Sigmoid colon (tissue), 7 donors: ENCODE results near the gene TOM1L2. TPM values are rescaled to one million over a fixed set of nuclear protein-coding genes. Genes with fewer than 3 reads are reported as not detected.
A peak's percentile ranks its signal among the peaks of the same experiment; 100 is the strongest.

Experiments
- DNase-seq: peaks from one replicate; pipeline ENCODE4 v3.0.0-alpha.2; 2019
- H3K27ac ChIP-seq, 4 donors: fragments of 200-600 bp; sonication (generic); one replicate each; pipeline ENCODE4 v1.5.1; 2016 to 2019; ENCODE audit warnings: mild to moderate bottlenecking in 1 of 4
- H3K27me3 ChIP-seq, 3 donors: fragments of 200-600 bp; sonication (generic); one replicate each; pipeline ENCODE4 v1.5.1; 2019; ENCODE audit warnings: mild to moderate bottlenecking in 1 of 3
- H3K36me3 ChIP-seq, 4 donors: fragments of 200-600 bp; sonication (generic); one replicate each; pipeline ENCODE4 v1.5.1; 2016 to 2019
- H3K4me1 ChIP-seq, 4 donors: fragments of 200-600 bp; sonication (generic); one replicate each; pipeline ENCODE4 v1.5.1; 2017 to 2019
- H3K4me3 ChIP-seq, 4 donors: fragments of 200-600 bp; sonication (generic); one replicate each; pipeline ENCODE4 v1.5.1; 2017 to 2019; ENCODE audit warnings: mild to moderate bottlenecking in 2 of 4, moderate library complexity in 1 of 4
- H3K9me3 ChIP-seq, 4 donors: fragments of 200-600 bp in 3 of 4; sonication (generic) in 3 of 4; one replicate each; pipeline versions ENCODE4 v1.5.1 to v1.6.1; 2013 to 2019
- CTCF ChIP-seq, 4 experiments: fragments of 450-650 bp in 3 of 4; fragments of 200-600 bp in 1 of 4; IDR thresholded peaks; one replicate each; pipeline ENCODE4 v1.5.1; 2016 to 2019; ENCODE audit warnings: antibody characterized with exemption in 4 of 4, mild to moderate bottlenecking in 3 of 4, moderate library complexity in 2 of 4
- EP300 ChIP-seq, 4 donors: sonication (generic); formaldehyde crosslinking; IDR thresholded peaks; one replicate each; pipeline ENCODE4 v1.6.1; 2017; ENCODE audit warnings: antibody characterized with exemption in 4 of 4
- POLR2A ChIP-seq, 2 donors: fragments of 450-650 bp; IDR thresholded peaks; one replicate each; pipeline ENCODE4 v1.6.1; 2016; ENCODE audit warnings: antibody characterized with exemption in 2 of 2, mild to moderate bottlenecking in 2 of 2, moderate library complexity in 2 of 2
- POLR2AphosphoS5 ChIP-seq, 4 donors: sonication (generic); formaldehyde crosslinking; IDR thresholded peaks; one replicate each; pipeline ENCODE4 v1.6.1; 2017; ENCODE audit warnings: antibody characterized with exemption in 4 of 4
- WGBS, 2 donors: extraction: QIAGEN DNeasy Blood & Tissue Kit; methylation state at CpG; one replicate each; pipeline ENCODE4 v1.1.7; 2013; 5-methylcytosine and 5-hydroxymethylcytosine counted together
- intact Hi-C: fragments of 100-400 bp; cut with DNase I; formaldehyde crosslinking; loops from one replicate; pipeline ENCODE4 v1.15.1; 2023
- polyA plus RNA-seq, 3 donors: library from polyadenylated mRNA; stranded (reverse); fragments of 200-250 nt; gene quantifications; one replicate each; pipeline ENCODE4 v1.2.3, GENCODE V29; 2013
- total RNA-seq, 4 donors: library from RNA; depleted of rRNA; stranded (reverse); fragments of >200 nt; gene quantifications; one replicate each; pipeline ENCODE4 v1.1.0, GENCODE V29; 2016
- donor health status: healthy with polysubstance abuse.
- donor health status: Bipolar disorder and iron deficiency.
- donor health status: healthy.

Gene TOM1L2
- total and polyA plus RNA-seq, 7 donors = 13.8 to 215 (median 43.3) TPM

- no peak for DNase-seq
- Histone ChIP-seq H3K36me3 (peaks cover 0 to 12% (median 0%) of the 10 kb centered on the region in 4 donors), H3K9me3 (no peaks in the 10 kb centered on the region), H3K27me3 (no peaks in the 10 kb centered on the region), H3K27ac (no peak overlapping the region), H3K4me1 (peaks cover 0 to 35% (median 24%) of the 10 kb centered on the region in 4 donors), H3K4me3 (no peak overlapping the region)
- TF ChIP-seq POLR2AphosphoS5 (IDR thresholded peaks at IDR 0.05) = no peak
- TF ChIP-seq CTCF (IDR thresholded peaks at IDR 0.05) = no peak
- TF ChIP-seq POLR2A (IDR thresholded peaks at IDR 0.05) = no peak
- TF ChIP-seq EP300 (IDR thresholded peaks at IDR 0.05) = no peak
- intact Hi-C loops = no loop called here
- WGBS, 2 donors = 94 to 95% methylated on average over 5 of the region's 5 CpGs
Observed at GRCh38 chr17:17909078-17909477, 63.1 kb downstream of the TOM1L2 start.

- peaks cover 0 to 28% (median 16%) of the 10 kb centered on the region in 4 donors for H3K4me1 ChIP-seq
- H3K36me3 ChIP-seq = peaks cover 0 to 12% (median 0%) of the 10 kb centered on the region in 4 donors
- intact Hi-C loops = no loop called here
- no peak overlapping the region for H3K4me3 ChIP-seq
- no peak overlapping the region for H3K27ac ChIP-seq
- no peak for DNase-seq
- 90% methylated on average over 4 of the region's 4 CpGs for WGBS, 2 donors
- TF ChIP-seq POLR2AphosphoS5 (IDR thresholded peaks at IDR 0.05) = no peak
- no peak for TF ChIP-seq CTCF (IDR thresholded peaks at IDR 0.05)
- TF ChIP-seq EP300 (IDR thresholded peaks at IDR 0.05) = no peak
- no peak for TF ChIP-seq POLR2A (IDR thresholded peaks at IDR 0.05)
- H3K27me3 ChIP-seq = no peaks in the 10 kb centered on the region
- H3K9me3 ChIP-seq = no peaks in the 10 kb centered on the region
Observed at GRCh38 chr17:17907469-17907868, 64.7 kb downstream of the TOM1L2 start.

- intact Hi-C loops = no loop called here
- peak; percentile 53 for DNase-seq
- Histone ChIP-seq H3K4me3 (no peak overlapping the region), H3K27ac (no peak overlapping the region), H3K27me3 (no peaks in the 10 kb centered on the region), H3K9me3 (no peaks in the 10 kb centered on the region), H3K4me1 (peaks cover 0 to 29% (median 17%) of the 10 kb centered on the region in 4 donors), H3K36me3 (peaks cover 0 to 12% (median 0%) of the 10 kb centered on the region in 4 donors)
- 75% methylated on average over 10 of the region's 10 CpGs for WGBS, 2 donors
- TF ChIP-seq CTCF (IDR thresholded peaks at IDR 0.05) = no peak
- TF ChIP-seq EP300 (IDR thresholded peaks at IDR 0.05) = no peak
- TF ChIP-seq POLR2A (IDR thresholded peaks at IDR 0.05) = no peak
- no peak for TF ChIP-seq POLR2AphosphoS5 (IDR thresholded peaks at IDR 0.05)
Observed at GRCh38 chr17:17906418-17907215, 65.6 kb downstream of the TOM1L2 start.

GRCh38 chr17:17905036-17905320 lies 67.2 kb downstream of the TOM1L2 start:
- TF ChIP-seq POLR2A (IDR thresholded peaks at IDR 0.05) (no peak), CTCF (IDR thresholded peaks at IDR 0.05) (no peak), EP300 (IDR thresholded peaks at IDR 0.05) (no peak), POLR2AphosphoS5 (IDR thresholded peaks at IDR 0.05) (no peak)
- Histone ChIP-seq H3K27me3 (no peaks in the 10 kb centered on the region), H3K9me3 (no peaks in the 10 kb centered on the region), H3K4me1 (peaks cover 0 to 32% (median 24%) of the 10 kb centered on the region in 4 donors), H3K4me3 (no peak overlapping the region), H3K36me3 (peaks cover 0 to 12% (median 0%) of the 10 kb centered on the region in 4 donors), H3K27ac (no peak overlapping the region)
- 92 to 93% methylated on average over 5 of the region's 5 CpGs for WGBS, 2 donors
- peak; percentile 36 for DNase-seq
- intact Hi-C loops = no loop called here
